OCI-LY7 (cell line): Measurements from ENCODE around the gene GGT6. TPM values are rescaled to one million over a fixed set of nuclear protein-coding genes. Genes with fewer than 3 reads are reported as not detected.
"Not testable (repeated sequence)": the region's sequence is repeated elsewhere in the genome, so short reads cannot be mapped to it uniquely, and the experiment has no call there.

Experiments used
- BruUV-seq: library from RNA; stranded (reverse); fragments of 400-500 nt; replicated peaks from 2 replicates; lab custom pipeline; 2021; lab: Mats Ljungman, UMichigan
- CTCF ChIA-PET: fragments of 300-600 bp; sonication (Branson Sonifier 250); formaldehyde crosslinking; loops from one replicate; lab custom pipeline; 2022; ENCODE audit warnings: antibody characterized with exemption; ENCODE audit not compliant: unreplicated experiment; lab: Charles Lee
- POLR2A ChIA-PET: fragments of 300-600 bp; sonication (Branson Sonifier 250); formaldehyde crosslinking; loops from one replicate; lab custom pipeline; 2022; ENCODE audit warnings: antibody characterized with exemption; lab: Charles Lee
- DNase-seq: peaks from one replicate; pipeline ENCODE4 v3.0.0-alpha.2; 2015; ENCODE audit warnings: low spot score
- H2AFZ ChIP-seq: fragments of 200-600 bp; sonication (generic), shearing (Covaris generic); 2 replicates; pipeline ENCODE4 v1.6.1; 2014; ENCODE audit warnings: mild to moderate bottlenecking, antibody characterized with exemption, low read length, moderate library complexity
- H3K27ac ChIP-seq: fragments of 200-600 bp; sonication (generic); 2 replicates; pipeline ENCODE4 v1.5.1; 2014; ENCODE audit warnings: mixed run types, low read depth, mild to moderate bottlenecking, moderate library complexity, low read length, inconsistent platforms; ENCODE audit not compliant: poor library complexity, severe bottlenecking
- H3K36me3 ChIP-seq: fragments of 200-600 bp; sonication (generic); 2 replicates; pipeline ENCODE4 v1.6.1; 2014; ENCODE audit warnings: mild to moderate bottlenecking, antibody characterized with exemption, low read length, moderate library complexity, mixed read lengths; ENCODE audit not compliant: insufficient read depth
- H3K4me1 ChIP-seq: fragments of 200-600 bp; sonication (generic); 2 replicates; pipeline ENCODE4 v1.5.1; 2014; ENCODE audit warnings: mild to moderate bottlenecking, low read length; ENCODE audit not compliant: insufficient read depth, poor library complexity, severe bottlenecking
- H3K4me2 ChIP-seq: fragments of 200-600 bp; sonication (generic); 2 replicates; pipeline ENCODE4 v1.6.1; 2014; ENCODE audit warnings: mild to moderate bottlenecking, low read length
- H3K4me3 ChIP-seq: fragments of 200-600 bp; sonication (generic); 2 replicates; pipeline ENCODE4 v1.5.1; 2014; ENCODE audit warnings: mild to moderate bottlenecking, low read depth, low read length; ENCODE audit not compliant: poor library complexity, severe bottlenecking
- H3K79me2 ChIP-seq: fragments of 200-600 bp; sonication (generic); 2 replicates; pipeline ENCODE4 v1.6.1; 2016; ENCODE audit warnings: low read depth, mild to moderate bottlenecking, low read length, moderate library complexity, mixed read lengths; ENCODE audit not compliant: insufficient read depth
- H3K9me2 ChIP-seq: fragments of 200-600 bp; sonication (generic); 2 replicates; pipeline ENCODE4 v1.6.1; 2016; ENCODE audit warnings: mild to moderate bottlenecking, low read length, mixed read lengths; ENCODE audit not compliant: insufficient read depth
- H3K9me3 ChIP-seq: fragments of 200-600 bp; sonication (generic); 2 replicates; pipeline ENCODE4 v1.6.1; 2014; ENCODE audit warnings: mild to moderate bottlenecking, mixed run types, low read length, mixed read lengths
- H4K20me1 ChIP-seq: fragments of 200-600 bp; sonication (generic); 2 replicates; pipeline ENCODE4 v1.6.1; 2014; ENCODE audit warnings: mild to moderate bottlenecking, antibody characterized with exemption, low read length, moderate library complexity, mixed read lengths; ENCODE audit not compliant: insufficient read depth
- EZH2phosphoT487 ChIP-seq: fragments of 200-600 bp; sonication (generic); IDR thresholded peaks from 2 replicates; pipeline ENCODE4 v1.6.1; 2018; ENCODE audit warnings: low read depth, borderline replicate concordance, mild to moderate bottlenecking, mixed run types, antibody characterized with exemption, low read length, moderate library complexity, mixed read lengths
- intact Hi-C: fragments of 100-400 bp; cut with micrococcal nuclease; formaldehyde crosslinking; loops from one replicate; pipeline ENCODE4 v1.10.0; 2022; ENCODE audit not compliant: unreplicated experiment
- total RNA-seq, 2 experiments: library from RNA; depleted of rRNA in 1 of 2; stranded (reverse); fragments of >200 nt in 1 of 2; shearing (Covaris generic) in 1 of 2; gene quantifications; 2 replicates each; pipeline ENCODE4 v1.2.3, GENCODE V29; 2014 to 2022
- TF ChIP-seq, protein P1 (sequence below): fragments of 200-600 bp; sonication (generic); conservative IDR thresholded peaks from 2 replicates; pipeline ENCODE4 v1.5.1; 2014; ENCODE audit warnings: mild to moderate bottlenecking, antibody characterized with exemption, low read length, moderate library complexity, mixed read lengths

Gene GGT6
- total RNA-seq, 2 experiments from 2014 or later = not detected

DNA sequence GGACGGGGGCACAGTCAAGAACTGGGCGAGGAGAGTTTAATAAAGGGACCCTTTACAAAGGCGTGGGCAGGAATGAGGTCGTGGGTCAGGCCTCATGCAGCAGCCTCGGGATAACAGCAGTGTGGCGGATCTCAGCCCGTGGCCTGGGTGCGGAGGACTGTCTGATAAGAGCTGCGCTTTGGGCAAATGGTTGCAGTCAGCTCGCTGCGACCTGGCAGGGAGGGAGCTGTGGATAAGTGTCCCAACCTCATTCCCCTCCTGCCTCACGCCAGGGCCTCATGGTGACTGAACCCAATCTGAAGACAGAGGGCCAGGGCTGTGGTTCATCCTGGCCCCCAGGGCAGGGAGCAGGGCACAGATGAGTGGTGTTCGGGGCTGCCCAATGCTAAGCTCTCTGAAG, 37.6 kb upstream of the GGT6 start:
- Histone ChIP-seq H3K4me1 (no peaks in the 10 kb centered on the region), H3K27ac (no peak overlapping the region), H2AFZ (no peak overlapping the region), H3K9me3 (no peaks in the 10 kb centered on the region), H3K4me3 (no peak overlapping the region), H4K20me1 (no peaks in the 10 kb centered on the region), H3K4me2 (no peak overlapping the region), H3K79me2 (no peaks in the 10 kb centered on the region), H3K9me2 (no peaks in the 10 kb centered on the region), H3K36me3 (no peaks in the 10 kb centered on the region)
- no TSS peak for BruUV-seq
- ChIA-PET CTCF (interaction anchor here (0.6 kb wide), 1 partner anchor 15 kb away, joined by 4 read pairs; no protein-coding TSS in a partner anchor), POLR2A (no interaction called here)
- intact Hi-C loops = no loop called here
- TF ChIP-seq, protein P1, sequence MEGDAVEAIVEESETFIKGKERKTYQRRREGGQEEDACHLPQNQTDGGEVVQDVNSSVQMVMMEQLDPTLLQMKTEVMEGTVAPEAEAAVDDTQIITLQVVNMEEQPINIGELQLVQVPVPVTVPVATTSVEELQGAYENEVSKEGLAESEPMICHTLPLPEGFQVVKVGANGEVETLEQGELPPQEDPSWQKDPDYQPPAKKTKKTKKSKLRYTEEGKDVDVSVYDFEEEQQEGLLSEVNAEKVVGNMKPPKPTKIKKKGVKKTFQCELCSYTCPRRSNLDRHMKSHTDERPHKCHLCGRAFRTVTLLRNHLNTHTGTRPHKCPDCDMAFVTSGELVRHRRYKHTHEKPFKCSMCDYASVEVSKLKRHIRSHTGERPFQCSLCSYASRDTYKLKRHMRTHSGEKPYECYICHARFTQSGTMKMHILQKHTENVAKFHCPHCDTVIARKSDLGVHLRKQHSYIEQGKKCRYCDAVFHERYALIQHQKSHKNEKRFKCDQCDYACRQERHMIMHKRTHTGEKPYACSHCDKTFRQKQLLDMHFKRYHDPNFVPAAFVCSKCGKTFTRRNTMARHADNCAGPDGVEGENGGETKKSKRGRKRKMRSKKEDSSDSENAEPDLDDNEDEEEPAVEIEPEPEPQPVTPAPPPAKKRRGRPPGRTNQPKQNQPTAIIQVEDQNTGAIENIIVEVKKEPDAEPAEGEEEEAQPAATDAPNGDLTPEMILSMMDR = no peak
- TF ChIP-seq EZH2phosphoT487 = no peak
- DNase-seq = no peak

DNA sequence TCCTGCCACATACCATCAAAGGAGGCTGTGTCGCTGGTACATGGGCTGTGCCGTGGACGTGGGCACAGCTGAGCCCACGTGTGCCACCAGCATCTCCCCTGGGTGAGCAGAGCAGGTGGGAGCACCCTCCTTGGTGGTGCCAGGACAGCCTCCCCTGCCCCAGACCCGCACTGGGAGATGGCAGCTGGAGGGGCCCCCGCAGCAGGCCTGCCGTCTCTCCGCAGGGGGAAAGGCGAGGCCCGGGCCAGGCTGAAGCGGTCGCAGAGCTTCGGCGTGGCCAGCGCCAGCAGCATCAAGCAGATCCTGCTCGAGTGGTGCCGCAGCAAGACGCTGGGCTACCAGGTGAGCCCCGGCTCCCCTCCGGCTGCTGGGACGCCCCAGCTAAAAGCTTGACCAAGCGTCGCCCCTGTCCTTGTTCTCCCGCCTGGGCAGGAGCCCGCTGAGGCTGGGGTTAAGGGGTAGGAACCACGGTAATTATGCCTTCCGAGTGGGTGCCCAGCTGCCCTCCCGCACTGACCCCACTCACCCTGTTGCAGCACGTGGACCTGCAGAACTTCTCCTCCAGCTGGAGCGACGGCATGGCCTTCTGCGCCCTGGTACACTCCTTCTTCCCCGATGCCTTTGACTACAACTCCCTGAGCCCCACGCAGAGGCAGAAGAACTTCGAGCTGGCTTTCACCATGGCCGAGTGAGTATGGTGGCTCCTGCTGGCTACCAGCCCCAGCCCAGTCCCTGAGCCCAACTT, 36.4 kb upstream of the GGT6 start:
- H3K4me1 ChIP-seq = no peaks in the 10 kb centered on the region
- H3K9me2 ChIP-seq = no peaks in the 10 kb centered on the region
- H3K9me3 ChIP-seq = no peaks in the 10 kb centered on the region
- H3K36me3 ChIP-seq = no peaks in the 10 kb centered on the region
- ChIA-PET POLR2A (no interaction called here), CTCF (no interaction called here)
- H3K27ac ChIP-seq = no peak overlapping the region
- intact Hi-C loops = no loop called here
- no peak overlapping the region for H3K4me3 ChIP-seq
- H3K79me2 ChIP-seq = no peaks in the 10 kb centered on the region
- no peak for DNase-seq
- TF ChIP-seq, protein P1 = no peak
- TF ChIP-seq EZH2phosphoT487 = no peak
- no peak overlapping the region for H3K4me2 ChIP-seq
- H2AFZ ChIP-seq = no peak overlapping the region
- no TSS peak for BruUV-seq
- no peaks in the 10 kb centered on the region for H4K20me1 ChIP-seq

DNA sequence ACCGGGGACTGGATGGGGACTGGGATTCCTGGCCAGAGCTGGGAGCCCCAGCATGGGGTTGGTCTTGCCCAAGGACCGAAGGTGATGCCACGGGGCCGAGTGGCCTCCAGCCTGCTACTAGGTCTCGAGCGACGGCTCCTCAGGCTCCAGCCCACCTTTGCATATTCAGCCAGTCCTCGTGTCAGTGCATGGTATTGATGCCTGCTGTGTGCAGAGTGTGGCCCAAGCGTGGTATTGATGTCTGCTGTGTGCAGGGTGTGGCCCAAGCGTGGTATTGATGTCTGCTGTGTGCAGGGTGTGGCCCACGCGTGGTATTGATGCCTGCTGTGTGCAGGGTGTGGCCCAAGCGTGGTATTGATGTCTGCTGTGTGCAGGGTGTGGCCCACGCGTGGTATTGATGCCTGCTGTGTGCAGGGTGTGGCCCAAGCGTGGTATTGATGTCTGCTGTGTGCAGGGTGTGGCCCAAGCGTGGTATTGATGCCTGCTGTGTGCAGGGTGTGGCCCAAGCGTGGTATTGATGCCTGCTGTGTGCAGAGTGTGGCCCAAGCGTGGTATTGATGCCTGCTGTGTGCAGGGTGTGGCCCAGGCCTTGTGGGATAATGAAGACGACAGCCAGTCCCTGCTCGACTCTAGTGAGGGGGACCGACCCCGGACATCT, 35.4 kb upstream of the GGT6 start:
- H3K79me2 ChIP-seq, H3K4me1 ChIP-seq, H3K27ac ChIP-seq, H3K9me3 ChIP-seq, POLR2A ChIA-PET, intact Hi-C loops, DNase-seq, CTCF ChIA-PET, H4K20me1 ChIP-seq, H3K9me2 ChIP-seq, H3K4me3 ChIP-seq, H3K4me2 ChIP-seq, H3K36me3 ChIP-seq, BruUV-seq, H2AFZ ChIP-seq: not testable (repeated sequence)
